ENCODE results near the gene KLHL14.

KLHL14 gene

DNA sequence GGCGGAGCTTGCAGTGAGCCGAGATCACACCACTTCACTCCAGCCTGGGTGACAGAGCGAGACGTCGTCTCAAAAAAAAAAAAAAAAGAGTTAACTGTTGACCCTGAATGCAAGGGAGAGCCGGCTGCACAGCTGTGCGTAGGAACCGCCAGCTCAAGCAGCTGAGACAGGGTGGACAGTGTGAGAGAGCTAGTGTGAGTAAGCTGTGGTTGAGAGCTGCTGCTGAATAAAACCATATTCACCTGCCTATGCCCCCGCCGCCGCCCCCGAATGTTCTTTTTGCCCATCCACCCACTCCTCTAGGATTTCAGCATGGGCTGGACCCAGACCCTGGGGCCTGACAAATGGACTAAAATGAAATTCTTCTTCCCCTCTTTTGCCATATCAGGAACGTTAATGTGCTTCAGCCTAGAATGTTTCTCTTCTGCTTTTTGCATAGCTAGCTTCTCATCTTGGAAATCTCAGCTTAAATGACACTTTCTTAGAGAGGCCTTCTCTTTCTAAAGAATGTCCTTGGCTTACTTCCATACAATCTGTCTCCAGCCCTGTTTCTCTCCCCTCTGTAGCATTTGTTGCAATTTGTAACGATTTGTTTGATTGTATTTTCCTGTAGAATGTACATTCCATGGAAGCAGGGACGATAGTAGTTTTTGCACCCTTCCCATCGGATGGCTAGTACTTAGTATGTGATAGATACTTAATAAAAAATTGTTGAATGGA is 142.7 kb downstream of the KLHL14 start:
- no peak for DNase-seq

DNA sequence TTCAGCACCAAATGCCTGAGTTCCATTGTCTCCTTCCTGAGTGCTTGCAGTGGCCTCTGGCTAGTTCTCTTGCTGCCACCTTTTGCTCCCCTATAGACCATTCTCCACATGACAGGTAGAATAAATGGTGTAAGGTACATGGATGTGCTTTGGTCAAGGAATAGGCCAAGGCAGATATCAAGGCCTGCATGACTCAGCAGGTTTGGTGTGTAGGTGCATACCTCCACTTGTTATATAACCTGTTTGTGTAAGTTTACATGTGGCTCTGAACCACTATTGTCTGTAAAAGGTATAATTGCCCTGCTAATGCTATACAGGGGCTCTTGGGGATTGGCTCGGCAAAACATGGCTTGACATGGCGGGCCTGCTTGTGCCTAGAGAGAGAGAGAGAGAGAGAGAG is 143.5 kb downstream of the KLHL14 start:
- DNase-seq, result no peak

DNA sequence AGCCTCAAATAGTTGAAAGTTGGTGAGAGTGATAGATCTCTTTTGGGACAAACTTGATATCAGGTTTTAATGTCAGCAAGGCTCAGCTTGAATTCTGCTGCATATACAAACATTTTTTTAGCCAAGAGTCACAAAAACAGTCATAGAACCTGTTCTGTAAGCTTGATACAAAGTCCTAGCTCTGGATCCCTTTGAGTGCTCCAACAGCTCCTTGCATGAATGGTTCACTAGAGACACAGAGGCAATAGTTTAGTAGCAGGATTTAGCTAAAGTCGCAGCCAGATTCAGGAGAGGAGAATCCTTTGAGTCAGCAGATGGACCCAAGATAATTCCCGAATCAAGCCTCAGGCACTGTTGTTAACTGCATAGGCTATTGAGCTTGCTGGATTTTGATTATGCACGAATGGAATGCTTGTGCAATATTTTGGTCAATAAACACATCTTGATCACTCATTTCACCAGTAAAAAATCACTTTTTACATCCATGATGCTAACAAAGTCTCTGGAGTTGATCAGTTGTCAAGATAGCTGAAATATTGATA is 148.6 kb downstream of the KLHL14 start:
- no peak for DNase-seq

- DNase-seq, result no peak
Measured at GRCh38 chr18:32623563-32623962, 149.3 kb downstream of the KLHL14 start.
